Stimulated activated CD8-positive, alpha-beta memory T cell treated with anti-CD3 and anti-CD28 coated beads, Interleukin-15, amount 100 ng/mL, for 1 hour (primary cell): ENCODE measurements around the gene KPNA4.
"Not testable (repeated sequence)": the region's sequence is repeated elsewhere in the genome, so short reads cannot be mapped to it uniquely, and the experiment has no call there.

Experiments used
- DNase-seq: peaks from one replicate; pipeline ENCODE4 v3.0.0-alpha.2; 2020; ENCODE audit warnings: low read depth

Gene KPNA4, protein sequence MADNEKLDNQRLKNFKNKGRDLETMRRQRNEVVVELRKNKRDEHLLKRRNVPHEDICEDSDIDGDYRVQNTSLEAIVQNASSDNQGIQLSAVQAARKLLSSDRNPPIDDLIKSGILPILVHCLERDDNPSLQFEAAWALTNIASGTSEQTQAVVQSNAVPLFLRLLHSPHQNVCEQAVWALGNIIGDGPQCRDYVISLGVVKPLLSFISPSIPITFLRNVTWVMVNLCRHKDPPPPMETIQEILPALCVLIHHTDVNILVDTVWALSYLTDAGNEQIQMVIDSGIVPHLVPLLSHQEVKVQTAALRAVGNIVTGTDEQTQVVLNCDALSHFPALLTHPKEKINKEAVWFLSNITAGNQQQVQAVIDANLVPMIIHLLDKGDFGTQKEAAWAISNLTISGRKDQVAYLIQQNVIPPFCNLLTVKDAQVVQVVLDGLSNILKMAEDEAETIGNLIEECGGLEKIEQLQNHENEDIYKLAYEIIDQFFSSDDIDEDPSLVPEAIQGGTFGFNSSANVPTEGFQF

DNA sequence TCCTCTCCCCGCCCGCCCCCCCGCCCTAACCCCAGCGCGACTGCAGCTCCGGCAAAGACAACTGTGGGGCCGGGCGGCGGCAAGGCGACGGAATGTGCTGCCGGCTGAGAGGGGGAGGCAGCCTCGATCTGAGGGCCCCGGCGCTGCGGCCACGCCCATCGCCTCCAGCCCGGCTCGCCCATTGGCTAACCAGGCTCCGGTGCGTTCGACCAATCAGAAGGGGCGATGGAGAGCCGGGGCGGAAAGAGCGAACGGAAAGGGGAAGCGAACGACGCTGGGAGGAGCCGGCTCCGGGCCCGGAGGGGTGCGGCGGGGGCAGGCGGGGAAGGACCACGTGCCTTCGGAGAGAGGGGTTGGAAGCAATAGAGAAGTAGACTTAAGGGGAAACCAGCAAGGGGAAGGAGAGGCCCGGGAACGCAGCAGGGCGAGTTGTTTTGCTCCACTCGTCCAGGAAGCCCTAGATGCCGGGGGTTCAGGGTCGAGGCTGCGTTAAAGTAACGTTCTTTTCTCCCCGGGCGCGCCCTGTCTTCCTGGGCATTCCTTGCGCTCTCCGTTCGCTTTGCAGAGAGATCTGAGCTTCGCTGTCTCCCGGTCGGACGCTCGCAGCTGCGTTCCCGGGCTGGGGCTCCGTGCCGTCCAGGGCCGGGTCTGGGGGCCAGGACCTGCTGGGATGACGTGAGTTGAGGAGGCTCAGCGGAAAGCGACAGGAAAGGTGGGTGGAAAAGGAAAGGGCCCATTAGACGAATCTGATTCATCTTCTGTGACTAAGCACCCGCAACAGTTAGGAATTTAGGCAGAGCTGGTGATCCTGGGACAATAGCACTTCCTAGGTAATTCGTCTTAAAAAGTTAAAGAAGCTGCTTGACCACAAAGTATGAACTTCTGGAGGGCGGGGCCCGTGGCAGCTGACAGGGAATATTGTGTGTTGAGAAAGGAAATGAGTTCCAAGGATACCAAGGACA is at the start of gene KPNA4:
Gene KPNA4 (minus strand): TSS at position 130 of the 962 bp plus-strand sequence. CDS start 289 bp downstream, outside the sequence.
- DNase-seq: peak; percentile 92

DNA sequence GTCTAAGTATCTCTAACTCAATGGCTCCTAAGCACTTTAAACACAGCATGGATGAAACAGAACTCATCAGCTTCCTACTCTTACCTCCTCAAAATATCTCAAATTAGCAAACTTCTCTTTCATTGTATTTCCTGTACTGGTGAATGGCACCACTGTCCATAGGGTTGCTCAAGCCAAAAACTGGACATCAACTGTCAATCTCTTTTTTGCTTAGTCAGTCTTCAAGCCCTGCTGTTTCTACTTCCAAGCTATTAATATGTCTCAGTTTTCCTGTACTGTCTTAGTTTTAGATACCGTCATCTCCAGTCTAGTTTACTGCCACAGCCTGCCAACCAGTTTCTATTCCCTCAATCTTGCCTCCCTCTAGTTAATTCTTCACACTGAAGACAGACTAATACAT is 48.3 kb upstream of the KPNA4 start:
- no peak for DNase-seq

DNA sequence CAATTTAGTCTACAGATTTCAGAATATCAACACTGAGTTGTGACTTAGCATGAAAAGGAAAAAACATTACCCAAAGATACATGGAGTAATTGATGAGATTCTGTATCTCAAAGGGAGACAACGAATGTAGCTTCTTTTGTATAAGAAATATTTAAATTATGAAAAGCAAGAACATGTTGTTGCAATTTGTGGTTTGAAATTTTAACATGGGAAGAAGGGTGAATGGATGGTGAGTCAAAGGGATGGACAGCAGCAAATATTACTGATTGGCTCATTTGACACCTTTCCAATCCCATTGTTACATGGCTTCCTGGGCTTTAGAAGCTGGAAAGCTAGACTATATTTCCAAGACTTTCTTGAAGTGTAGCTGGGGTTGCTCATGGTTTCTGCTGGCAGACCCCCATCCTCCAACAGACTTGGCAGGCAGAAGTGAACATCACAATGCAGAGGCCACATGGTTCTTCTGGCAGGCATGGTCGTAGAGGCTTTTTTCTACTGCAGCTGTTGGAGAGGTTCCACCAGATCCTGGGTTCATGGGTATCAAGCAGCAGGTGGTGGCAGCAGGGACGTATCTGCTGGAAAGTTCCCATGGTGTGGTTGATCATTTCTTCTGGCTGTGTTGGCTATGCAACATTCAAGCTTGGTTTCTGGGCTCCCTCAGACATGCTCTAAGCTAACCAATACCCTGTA is 47.2 kb upstream of the KPNA4 start:
- no peak for DNase-seq

DNA sequence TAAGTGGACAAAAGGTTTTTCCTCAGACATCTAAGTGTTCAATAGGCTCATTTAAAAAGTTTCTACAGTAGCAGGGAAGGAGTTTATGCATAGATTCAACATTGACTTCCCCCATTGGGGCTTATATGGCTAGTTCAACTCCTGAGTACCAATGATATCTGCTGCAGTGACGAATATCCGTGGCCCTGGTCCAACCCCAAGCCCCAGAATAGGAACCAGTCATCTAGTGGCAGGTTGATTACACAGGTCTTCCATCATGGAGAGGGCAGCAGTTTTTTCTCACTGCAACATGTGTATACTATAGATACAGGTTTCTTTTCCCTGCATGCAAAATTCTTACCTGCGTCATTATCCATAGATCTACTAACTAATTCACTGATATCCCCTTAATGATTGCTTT is 45.8 kb upstream of the KPNA4 start:
- no peak for DNase-seq

DNA sequence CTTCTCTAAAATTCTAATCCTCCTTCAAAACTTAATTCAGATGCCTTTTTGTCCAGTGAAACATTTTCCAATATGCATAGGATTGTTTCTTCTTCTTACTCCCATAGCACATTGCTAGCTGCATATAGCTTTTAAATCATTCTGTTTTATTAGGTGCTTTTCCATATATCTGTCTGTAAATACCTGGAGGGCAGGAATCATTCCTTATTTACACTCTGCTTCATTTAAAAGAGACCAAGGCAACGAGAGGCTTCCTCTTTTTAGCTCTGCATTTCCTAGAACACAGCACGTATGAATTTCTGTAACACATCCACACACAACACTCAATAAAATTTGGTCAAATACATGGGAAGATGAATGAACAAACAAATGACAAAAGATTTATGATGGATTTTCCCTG is 43.5 kb upstream of the KPNA4 start:
- no peak for DNase-seq

DNA sequence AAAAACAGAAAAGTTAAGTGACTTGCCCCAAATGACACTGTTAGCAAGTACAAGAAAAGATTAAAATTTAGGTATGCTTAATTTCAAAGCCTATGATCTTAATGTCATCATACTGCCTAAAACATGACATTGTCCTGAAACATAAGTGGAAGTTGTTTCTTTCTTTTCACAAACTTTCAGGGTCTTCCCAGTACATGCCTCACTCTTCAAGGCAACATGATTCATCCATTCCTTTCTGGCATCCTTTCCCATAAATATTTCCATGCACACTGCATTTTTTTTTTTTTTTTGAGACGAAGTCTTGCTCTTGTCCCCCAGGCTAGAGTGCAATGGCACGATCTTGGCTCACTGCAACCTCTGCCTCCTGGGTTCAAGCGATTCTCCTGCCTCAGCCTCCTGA is 42.5 kb upstream of the KPNA4 start:
- no peak for DNase-seq

DNA sequence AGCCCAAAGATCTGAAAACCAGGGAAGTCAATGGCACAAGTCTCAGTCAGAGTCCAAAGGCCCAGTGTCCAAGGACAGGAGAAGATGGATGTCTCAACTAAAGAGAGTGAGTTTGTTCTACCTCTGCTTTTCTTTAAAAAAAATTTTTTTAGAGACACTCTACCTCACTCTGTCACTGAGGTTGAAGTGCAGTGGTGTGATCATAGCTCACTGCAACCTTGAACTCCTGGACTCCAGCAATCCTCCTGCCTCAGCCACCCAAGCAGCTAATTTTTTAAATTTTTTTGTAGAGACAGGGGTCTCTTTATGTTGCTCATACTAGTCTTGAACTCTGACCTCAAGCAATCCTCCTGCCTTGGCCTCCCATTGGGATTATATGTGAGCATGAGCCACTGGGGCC is 39.9 kb upstream of the KPNA4 start:
- no peak for DNase-seq

DNA sequence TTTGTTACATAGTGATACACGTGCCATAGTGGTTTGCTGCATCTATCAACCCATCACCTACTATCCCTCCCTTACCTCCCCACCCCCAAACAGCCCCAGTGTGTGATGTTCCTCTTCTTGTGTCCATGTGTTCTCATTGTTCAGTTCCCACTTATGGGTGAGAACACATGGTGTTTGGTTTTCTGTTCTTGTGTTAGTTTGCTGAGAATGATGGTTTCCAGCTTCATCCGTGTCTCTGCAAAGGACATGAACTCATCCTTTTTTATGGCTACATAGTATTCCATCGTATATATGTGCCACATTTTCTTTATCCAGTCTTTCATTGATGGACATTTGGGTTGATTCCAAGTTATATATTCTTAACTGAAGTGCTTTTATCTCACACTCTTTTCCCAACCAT is 38.5 kb upstream of the KPNA4 start:
- not testable (repeated sequence) for DNase-seq

DNA sequence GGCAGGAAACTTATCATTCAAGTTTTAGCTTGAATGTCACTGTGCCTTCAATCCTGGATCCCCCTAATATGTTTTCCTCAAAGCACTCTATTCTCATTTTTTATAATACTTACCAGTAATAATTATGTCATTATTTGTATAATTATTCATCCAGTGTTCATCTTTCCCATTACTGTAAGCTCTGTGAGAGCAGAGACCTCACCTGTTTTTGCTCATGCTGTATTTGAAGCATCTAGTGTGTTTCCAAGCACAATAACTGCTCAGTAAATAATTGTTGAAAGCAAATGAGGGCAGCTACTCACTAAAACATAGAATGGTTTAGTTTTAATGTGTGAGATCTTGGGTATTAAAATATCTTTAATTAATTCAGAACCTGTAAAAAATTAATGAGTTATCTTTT is 36.9 kb upstream of the KPNA4 start:
- DNase-seq: no peak

DNA sequence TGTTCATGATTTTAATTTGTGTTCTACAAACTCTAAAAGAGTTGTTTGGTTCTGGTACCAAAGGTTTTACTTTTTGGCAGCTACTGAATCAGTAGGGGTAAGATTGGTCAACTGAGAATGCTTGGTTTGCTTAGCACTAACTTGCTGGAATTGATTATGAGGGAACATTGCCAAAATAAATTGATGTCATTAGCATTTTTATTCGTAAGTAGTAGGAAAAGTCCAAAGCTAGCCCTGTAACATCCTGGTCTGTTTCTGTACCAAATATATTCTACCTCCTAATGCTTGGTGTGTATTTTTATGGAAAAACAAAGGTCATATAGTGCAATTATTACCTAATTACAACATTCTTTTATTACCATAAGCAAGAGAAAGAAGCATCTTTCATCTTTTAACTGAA is 35.9 kb upstream of the KPNA4 start:
- no peak for DNase-seq

DNA sequence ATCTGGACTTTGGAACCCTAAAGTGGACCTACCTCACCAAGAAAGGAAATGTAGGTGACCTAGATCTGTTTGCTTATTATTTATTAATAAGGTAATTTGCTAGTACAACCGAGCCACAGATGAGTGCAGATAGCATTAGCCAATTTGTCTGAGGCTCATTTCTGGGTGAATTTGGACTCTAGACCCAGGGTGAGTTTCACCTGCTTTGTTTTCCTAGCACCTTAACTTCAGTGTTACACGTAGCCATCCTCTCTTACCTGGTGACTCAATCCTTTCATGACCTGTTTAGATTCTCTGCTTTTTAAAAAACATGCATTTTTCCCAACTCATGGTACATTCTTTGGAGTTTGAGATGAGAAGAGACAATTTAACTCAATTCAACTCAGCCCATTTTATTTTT is 33.5 kb upstream of the KPNA4 start:
- DNase-seq: no peak

DNA sequence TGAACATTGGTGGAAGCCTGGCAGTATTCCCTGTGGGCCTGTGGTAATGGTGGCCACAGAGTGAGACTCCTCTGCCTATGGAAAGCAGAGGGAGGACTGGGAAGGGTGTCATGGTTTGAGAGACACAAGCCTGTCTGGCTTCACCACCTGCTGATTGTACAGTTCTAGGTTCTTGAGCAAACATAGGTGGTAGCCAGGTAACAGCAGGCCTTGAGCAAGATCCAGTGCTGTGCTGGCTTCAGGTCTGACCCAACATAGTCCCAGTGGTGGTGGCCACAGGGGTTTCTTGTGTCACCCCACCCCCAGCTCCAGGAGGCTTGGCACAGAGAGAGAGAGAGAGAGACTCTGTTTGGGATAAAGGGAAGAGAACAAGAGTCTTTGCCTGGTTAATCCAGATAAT is 22.7 kb upstream of the KPNA4 start:
- no peak for DNase-seq

DNA sequence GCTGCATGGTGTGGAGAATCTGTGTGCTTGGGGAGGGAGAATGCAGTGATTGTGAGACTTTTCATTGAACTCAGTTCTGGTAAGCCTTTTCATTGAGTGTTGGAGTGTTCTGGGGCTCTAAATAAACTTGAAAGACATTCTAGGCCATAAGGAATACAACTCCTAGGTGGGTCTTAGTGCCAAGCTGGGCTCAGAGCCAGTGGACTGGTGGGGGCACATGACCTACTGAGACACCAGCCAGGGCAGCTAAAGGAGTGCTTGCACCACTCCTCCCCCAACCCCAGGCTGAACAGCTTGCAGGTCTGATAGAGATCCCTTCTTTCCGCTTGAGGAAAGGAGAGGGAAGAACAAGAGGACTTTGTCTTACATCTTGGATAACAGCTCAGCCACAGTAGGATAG is 21.7 kb upstream of the KPNA4 start:
- DNase-seq: no peak

DNA sequence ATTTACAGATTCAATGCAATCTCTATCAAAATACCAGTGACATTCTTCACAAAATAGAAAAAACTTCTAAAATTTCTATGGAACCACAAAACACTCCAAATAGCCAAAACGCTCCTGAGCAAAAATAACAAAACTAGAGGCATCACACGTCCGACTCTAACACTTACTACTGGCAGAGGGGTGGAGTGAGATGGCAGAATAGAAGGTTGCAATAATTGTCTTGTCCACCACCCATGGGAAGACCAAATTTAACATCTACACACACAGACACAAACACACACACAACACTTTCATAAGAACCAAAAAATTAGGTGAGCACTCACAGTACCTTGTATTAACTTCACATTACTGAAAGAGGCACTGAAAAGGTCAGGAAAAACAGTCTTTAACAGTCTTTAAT is 21.3 kb upstream of the KPNA4 start:
- no peak for DNase-seq

DNA sequence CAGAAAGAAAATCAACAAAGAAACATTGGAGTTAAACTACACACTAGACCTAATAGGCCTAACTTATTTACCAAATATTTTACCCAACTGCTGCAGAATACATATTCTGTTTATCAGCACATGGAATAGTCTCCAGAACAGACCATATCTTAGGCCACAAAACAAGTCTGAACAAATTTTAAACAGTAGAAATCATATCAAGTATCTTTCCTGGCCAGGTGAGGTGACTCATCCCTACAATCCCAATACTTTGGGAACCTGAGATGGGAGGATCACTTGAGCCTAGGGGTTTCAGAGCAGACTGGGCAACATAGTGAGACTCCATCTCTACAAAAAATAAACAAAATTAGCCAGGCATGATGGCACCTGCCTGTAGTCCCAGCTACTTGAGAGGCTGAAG is 18.1 kb upstream of the KPNA4 start:
- DNase-seq: no peak

DNA sequence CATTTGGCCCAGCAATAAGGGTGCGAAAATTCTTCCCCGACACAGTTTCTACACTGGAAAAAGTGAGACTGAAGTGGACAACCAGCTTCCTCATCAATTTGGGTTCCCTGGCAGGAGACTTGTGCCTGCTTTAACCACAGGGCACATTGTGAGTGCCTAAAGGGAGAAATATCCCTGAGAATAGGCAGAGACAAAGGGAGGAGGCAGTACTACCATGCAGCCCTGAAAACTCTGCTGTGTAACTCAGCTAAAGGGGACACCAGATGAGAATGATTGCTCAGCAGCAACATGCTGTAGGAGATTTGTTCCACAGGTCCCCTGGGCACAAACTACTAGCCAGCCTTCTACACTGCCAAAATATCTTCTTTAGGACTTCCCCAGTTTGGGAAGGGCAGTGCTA is 15.6 kb upstream of the KPNA4 start:
- DNase-seq: no peak

DNA sequence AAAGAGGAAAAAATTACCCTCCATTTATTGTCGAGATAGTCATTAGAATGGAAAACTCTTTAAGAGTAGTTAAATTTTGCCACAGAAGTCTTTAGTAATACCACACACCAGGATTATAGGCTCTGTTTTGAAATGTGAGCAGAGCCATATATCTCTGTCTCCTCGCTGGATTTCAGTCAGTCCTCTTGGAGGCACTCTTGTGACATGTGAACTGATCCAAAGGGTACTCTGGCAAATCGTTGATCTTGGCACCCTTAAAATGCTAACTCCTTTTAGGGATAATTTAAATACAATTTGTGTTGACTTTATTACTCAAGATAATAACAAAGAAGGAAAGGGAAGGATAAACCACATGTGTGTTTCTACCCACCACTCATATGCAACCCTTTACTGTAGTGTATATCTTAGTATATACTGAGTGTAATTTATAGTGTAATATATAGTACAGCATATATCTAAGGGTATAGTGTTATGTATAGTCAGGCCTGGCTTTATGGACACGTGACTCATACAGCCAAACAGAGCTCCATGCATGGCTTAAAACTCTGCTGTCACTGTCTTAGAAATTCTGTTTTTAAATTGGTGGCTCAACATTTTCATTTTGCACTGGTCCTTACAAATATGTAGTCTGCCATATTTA is 12.3 kb upstream of the KPNA4 start:
- DNase-seq: no peak

DNA sequence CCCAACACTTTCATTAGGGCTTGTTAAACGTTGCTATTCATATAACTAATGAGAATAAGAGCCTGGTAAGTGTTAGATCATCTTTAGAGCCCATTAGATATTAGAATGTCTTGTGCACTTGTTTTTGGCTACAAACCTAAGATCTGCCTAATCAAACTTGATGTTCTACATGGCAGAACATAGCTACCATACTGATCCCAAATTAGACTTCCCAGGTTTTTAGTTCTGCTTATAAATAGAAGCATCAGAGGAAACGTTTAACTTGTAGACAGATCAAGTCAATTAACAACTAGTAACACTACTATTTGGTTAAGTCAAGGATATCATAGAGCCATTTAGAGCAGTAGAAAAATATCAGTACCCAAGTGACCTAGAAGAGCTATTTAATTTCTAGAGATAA is 11.7 kb upstream of the KPNA4 start:
- no peak for DNase-seq

DNA sequence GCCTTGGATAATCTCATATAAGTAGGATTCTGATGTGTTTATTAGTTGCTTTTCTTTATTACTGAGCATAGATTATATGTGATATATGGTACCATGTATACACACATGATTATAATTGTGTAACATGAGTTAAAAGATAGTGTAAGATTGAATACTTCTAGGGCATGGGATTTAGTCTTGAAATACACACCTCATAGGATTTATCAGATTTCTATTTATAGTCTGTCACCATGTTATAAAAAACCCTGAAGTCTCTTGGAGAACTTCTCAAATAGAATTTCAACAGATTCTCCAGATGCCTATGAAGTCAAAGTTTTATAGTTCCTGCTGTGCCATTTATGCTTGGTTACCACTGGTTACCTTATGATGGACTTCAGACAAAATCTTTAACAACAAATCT is 11.2 kb upstream of the KPNA4 start:
- no peak for DNase-seq

DNA sequence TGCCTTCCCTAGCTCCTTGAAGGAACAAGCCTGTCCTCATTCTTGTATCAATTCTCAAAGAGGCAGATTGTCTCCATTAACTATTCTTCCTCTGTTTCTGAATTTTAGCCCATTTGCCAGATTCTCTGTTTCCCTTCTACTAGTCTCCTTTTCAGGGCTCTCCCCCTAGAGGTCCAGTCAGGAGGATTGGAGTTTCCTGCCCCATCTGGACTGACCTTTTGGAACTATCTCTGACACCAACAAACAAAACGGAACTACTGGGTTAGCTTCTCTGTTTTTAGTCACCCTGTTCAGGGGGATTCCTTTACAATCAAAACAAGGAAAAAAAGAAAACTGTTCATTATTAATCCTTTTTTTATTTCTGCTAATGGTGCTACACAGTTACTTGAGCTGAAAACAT is 10.2 kb upstream of the KPNA4 start:
- no peak for DNase-seq

DNA sequence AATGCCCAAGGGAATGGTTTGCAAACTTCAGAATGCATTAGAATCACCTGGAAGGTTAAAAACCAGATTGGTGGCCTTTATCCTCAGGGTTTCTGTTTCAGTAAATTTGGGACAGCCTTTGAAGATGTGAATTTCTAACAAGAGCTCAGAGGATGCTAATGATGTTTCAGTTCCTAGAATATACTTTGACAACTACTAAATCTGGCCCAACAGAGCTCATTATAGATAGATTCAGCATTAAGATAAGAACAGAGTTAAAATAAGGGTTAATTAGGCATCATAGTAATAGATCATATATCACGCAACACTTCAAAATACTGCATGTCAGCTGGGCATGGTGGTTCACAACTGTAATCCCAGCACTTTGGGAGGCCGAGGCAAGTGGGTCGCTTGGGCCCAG is 9.3 kb upstream of the KPNA4 start:
- no peak for DNase-seq
